ENCODE data around the gene FIGNL2. TPM values are rescaled to one million over a fixed set of nuclear protein-coding genes. Genes with fewer than 3 reads are reported as not detected.

The FIGNL2 gene
- total RNA-seq, 4 donors from 2014 or later = 1.7 to 2.7 TPM; not detected in 2

- H3K27ac ChIP-seq = no peak overlapping the region
- H3K36me3 ChIP-seq = no peaks in the 10 kb centered on the region
- intact Hi-C loops (cut with DNase I; ENCODE audit: low total_unique reads) = no loop called here
- TF ChIP-seq POLR2A (IDR thresholded peaks at IDR 0.05) (no peak), CTCF (IDR thresholded peaks at IDR 0.05) (no peak)
- H3K9me3 ChIP-seq = no peaks in the 10 kb centered on the region
- DNase-seq = no peak
- no peak overlapping the region for H3K4me3 ChIP-seq
- H3K4me1 ChIP-seq = no peaks in the 10 kb centered on the region
- H3K27me3 ChIP-seq = no peaks in the 10 kb centered on the region
Measured at GRCh38 chr12:51774933-51775332, 73.6 kb downstream of the FIGNL2 start.

DNA sequence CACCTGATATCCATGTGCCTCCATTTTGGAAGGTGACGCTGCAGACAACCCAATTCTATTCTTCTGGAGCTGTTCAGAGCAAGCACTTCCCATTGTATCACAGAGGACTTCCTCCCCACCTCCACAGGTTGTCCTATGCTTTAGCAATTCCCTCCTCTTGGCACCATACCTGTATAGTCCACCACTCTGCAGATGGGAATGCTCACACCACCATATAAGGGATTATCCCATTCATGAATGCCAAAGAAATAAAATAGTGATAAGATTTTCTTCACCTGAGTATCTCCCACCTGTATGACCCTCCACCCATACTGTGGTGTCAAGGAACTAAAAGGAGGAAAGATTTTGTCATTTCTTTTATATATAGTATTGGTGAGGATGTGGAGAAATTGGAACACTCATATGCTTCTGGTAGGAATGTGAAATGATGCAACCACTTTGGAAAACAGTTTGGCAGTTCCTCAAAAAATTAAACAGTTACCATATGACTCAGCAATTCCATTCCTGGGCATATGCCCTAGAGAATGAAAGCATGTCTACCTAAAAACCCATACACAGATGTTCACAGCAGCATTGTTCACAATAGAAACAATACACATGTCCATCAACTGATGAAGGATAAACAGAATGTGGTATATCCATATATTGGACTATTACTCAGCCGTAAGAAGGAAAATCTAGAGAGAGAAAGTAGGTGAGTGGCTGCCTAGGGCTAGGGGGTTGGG lies 75.2 kb downstream of the FIGNL2 start:
- DNase-seq = no peak
- Histone ChIP-seq H3K36me3 (no peaks in the 10 kb centered on the region), H3K27me3 (no peaks in the 10 kb centered on the region), H3K9me3 (no peaks in the 10 kb centered on the region), H3K4me3 (no peak overlapping the region), H3K4me1 (no peaks in the 10 kb centered on the region), H3K27ac (no peak overlapping the region)
- intact Hi-C loops (cut with DNase I; ENCODE audit: low total_unique reads) = no loop called here
- TF ChIP-seq CTCF (IDR thresholded peaks at IDR 0.05) (no peak), POLR2A (IDR thresholded peaks at IDR 0.05) (no peak)

GRCh38 chr12:51771008-51771407 lies 77.5 kb downstream of the FIGNL2 start:
- TF ChIP-seq POLR2A (IDR thresholded peaks at IDR 0.05) = no peak
- no peak for TF ChIP-seq CTCF (IDR thresholded peaks at IDR 0.05)
- intact Hi-C loops (cut with DNase I; ENCODE audit: low total_unique reads) = no loop called here
- no peak overlapping the region for H3K27ac ChIP-seq
- H3K9me3 ChIP-seq = no peaks in the 10 kb centered on the region
- no peaks in the 10 kb centered on the region for H3K27me3 ChIP-seq
- no peak for DNase-seq
- H3K36me3 ChIP-seq = no peaks in the 10 kb centered on the region
- H3K4me3 ChIP-seq = no peak overlapping the region
- H3K4me1 ChIP-seq = no peaks in the 10 kb centered on the region

Other genes starting within 250 kb of the FIGNL2 start
- 1 to 10 TPM in 1 of 4 donors, under 1 TPM in 2, not detected in 1; 0.14 to 2.9 (median 0.27) TPM for gene ANKRD33, start 39.4 kb upstream of the FIGNL2 start, total RNA-seq
- gene ACVRL1, start 58.8 kb upstream of the FIGNL2 start, total RNA-seq = 100 to 1,000 TPM in 3 of 4 donors, 10 to 100 TPM in 1; 52.1 to 161 (median 127) TPM
- gene ACVR1B, start 103.0 kb upstream of the FIGNL2 start, total RNA-seq = 10 to 100 TPM in 3 of 4 donors, 1 to 10 TPM in 1; 2.6 to 31.6 (median 14.4) TPM
- gene TAMALIN, start 158.2 kb upstream of the FIGNL2 start, total RNA-seq = 100 to 1,000 TPM in 1 of 4 donors, 10 to 100 TPM in 2, 1 to 10 TPM in 1; 6.4 to 153 (median 42.1) TPM
- gene NR4A1, start 202.7 kb upstream of the FIGNL2 start, total RNA-seq = 100 to 1,000 TPM in 3 of 4 donors, 10 to 100 TPM in 1; 31.7 to 297 (median 135) TPM
- gene ATG101, start 221.3 kb upstream of the FIGNL2 start, total RNA-seq = 10 to 100 TPM; 28.3 to 42.1 (median 37.2) TPM
- not detected for gene SMIM41, start 231.0 kb upstream of the FIGNL2 start, total RNA-seq

Measured in uterus (tissue), 4 donors.